HG03025 (cell line): ENCODE data around the gene UBE2E2.

Experiments
- ATAC-seq: cut with Tn5 transposase; IDR thresholded peaks from one replicate; pipeline ENCODE4 v1.9.1; 2021; ENCODE audit warnings: mild to moderate bottlenecking, moderate library complexity; ENCODE audit not compliant: unreplicated experiment, low FRiP score

UBE2E2 gene

GRCh38 chr3:23430781-23431398 is 227.8 kb downstream of the UBE2E2 start:
- no peak for ATAC-seq

- ATAC-seq: no peak
These were observed 228.6 kb downstream of the UBE2E2 start for GRCh38 chr3:23431764-23432163.

GRCh38 chr3:23435318-23435717 is 232.2 kb downstream of the UBE2E2 start:
- no peak for ATAC-seq

- no peak for ATAC-seq
These were observed 232.8 kb downstream of the UBE2E2 start for GRCh38 chr3:23435904-23436303.

GRCh38 chr3:23437484-23438145 is 234.5 kb downstream of the UBE2E2 start:
- ATAC-seq: no peak

GRCh38 chr3:23438657-23439056 is 235.5 kb downstream of the UBE2E2 start:
- ATAC-seq: no peak

GRCh38 chr3:23439080-23439479 is 236.0 kb downstream of the UBE2E2 start:
- ATAC-seq: no peak

- ATAC-seq: no peak
These were observed 237.5 kb downstream of the UBE2E2 start for GRCh38 chr3:23440416-23441294.

- peak; percentile 61 for ATAC-seq
These were observed 239.7 kb downstream of the UBE2E2 start for GRCh38 chr3:23442598-23443383.

- no peak for ATAC-seq
These were observed 241.3 kb downstream of the UBE2E2 start for GRCh38 chr3:23444386-23444785.

- ATAC-seq: no peak
These were observed 243.2 kb downstream of the UBE2E2 start for GRCh38 chr3:23446301-23446700.

GRCh38 chr3:23448998-23449537 is 245.9 kb downstream of the UBE2E2 start:
- ATAC-seq: no peak

- no peak for ATAC-seq
These were observed 246.9 kb downstream of the UBE2E2 start for GRCh38 chr3:23450051-23450450.

- no peak for ATAC-seq
These were observed 247.7 kb downstream of the UBE2E2 start for GRCh38 chr3:23450806-23451205.

- no peak for ATAC-seq
These were observed 249.3 kb downstream of the UBE2E2 start for GRCh38 chr3:23452408-23452807.

- no peak for ATAC-seq
These were observed 252.0 kb downstream of the UBE2E2 start for GRCh38 chr3:23455084-23455483.

GRCh38 chr3:23455775-23456174 is 252.6 kb downstream of the UBE2E2 start:
- no peak for ATAC-seq

- no peak for ATAC-seq
These were observed 254.6 kb downstream of the UBE2E2 start for GRCh38 chr3:23457697-23458096.

- ATAC-seq: no peak
These were observed 256.3 kb downstream of the UBE2E2 start for GRCh38 chr3:23459465-23459864.

GRCh38 chr3:23459889-23460546 is 256.9 kb downstream of the UBE2E2 start:
- ATAC-seq: no peak
